Testis (tissue), 3 donors: ENCODE measurements around the gene SERTAD1. TPM values are rescaled to one million over a fixed set of nuclear protein-coding genes. Genes with fewer than 3 reads are reported as not detected.

ENCODE experiments used
- DNase-seq: peaks from one replicate; pipeline ENCODE4 v3.0.0-alpha.2; 2019
- H3K27ac ChIP-seq, 2 donors: fragments of 200-600 bp; sonication (generic); one replicate each; pipeline ENCODE4 v1.5.1; 2019
- H3K27me3 ChIP-seq: fragments of 200-600 bp; sonication (generic); one replicate; pipeline ENCODE4 v1.5.1; 2019
- H3K36me3 ChIP-seq: fragments of 200-600 bp; sonication (generic); one replicate; pipeline ENCODE4 v1.5.1; 2017; ENCODE audit warnings: low read depth; ENCODE audit errors: missing control alignments
- H3K4me1 ChIP-seq: fragments of 200-600 bp; sonication (generic); one replicate; pipeline ENCODE4 v1.5.1; 2019
- H3K4me3 ChIP-seq, 2 donors: fragments of 200-600 bp; sonication (generic); one replicate each; pipeline ENCODE4 v1.5.1; 2017 to 2019
- H3K9me3 ChIP-seq: fragments of 200-600 bp; sonication (generic); one replicate; pipeline ENCODE4 v1.5.1; 2017
- POLR2A ChIP-seq: fragments of 450-650 bp; IDR thresholded peaks from one replicate; pipeline ENCODE4 v1.6.1; 2017; ENCODE audit warnings: antibody characterized with exemption, mild to moderate bottlenecking, moderate library complexity
- WGBS, 2 donors: methylation state at CpG; one replicate each; pipeline ENCODE4 v1.1.5; 2018; 5-methylcytosine and 5-hydroxymethylcytosine counted together
- intact Hi-C: fragments of 100-400 bp; cut with DNase I; formaldehyde crosslinking; loops from one replicate; pipeline ENCODE4 v1.15.1; 2023; ENCODE audit warnings: low total_unique reads
- polyA plus RNA-seq: library from polyadenylated mRNA; stranded (reverse); fragments of 350-450 nt; fragmentation: Illumina TruSeq; extraction: RNeasy Lipid Tissue Mini Kit (QIAGEN cat#74804); gene quantifications from one replicate; pipeline ENCODE4 v1.2.3, GENCODE V29; 2014; ENCODE audit warnings: low read depth, low replicate concordance; ENCODE audit not compliant: insufficient read depth
- total RNA-seq, 2 donors: library from RNA; depleted of rRNA; stranded (reverse); fragments of >200 nt; gene quantifications; one replicate each; pipeline ENCODE4 v1.2.3, GENCODE V29; 2016
- TF ChIP-seq, protein P1 (sequence below), 3 experiments: fragments of 450-650 bp in 2 of 3; fragments of 200-600 bp in 1 of 3; sonication (generic) in 1 of 3; IDR thresholded peaks; one replicate each; pipeline ENCODE4 v1.5.1; 2016 to 2019; ENCODE audit warnings: antibody characterized with exemption in 3 of 3, mild to moderate bottlenecking in 2 of 3, moderate library complexity in 1 of 3

SERTAD1 gene
- total and polyA plus RNA-seq, 3 donors from 2014 or later, result 8.3 to 10.9 (median 8.6) TPM

DNA sequence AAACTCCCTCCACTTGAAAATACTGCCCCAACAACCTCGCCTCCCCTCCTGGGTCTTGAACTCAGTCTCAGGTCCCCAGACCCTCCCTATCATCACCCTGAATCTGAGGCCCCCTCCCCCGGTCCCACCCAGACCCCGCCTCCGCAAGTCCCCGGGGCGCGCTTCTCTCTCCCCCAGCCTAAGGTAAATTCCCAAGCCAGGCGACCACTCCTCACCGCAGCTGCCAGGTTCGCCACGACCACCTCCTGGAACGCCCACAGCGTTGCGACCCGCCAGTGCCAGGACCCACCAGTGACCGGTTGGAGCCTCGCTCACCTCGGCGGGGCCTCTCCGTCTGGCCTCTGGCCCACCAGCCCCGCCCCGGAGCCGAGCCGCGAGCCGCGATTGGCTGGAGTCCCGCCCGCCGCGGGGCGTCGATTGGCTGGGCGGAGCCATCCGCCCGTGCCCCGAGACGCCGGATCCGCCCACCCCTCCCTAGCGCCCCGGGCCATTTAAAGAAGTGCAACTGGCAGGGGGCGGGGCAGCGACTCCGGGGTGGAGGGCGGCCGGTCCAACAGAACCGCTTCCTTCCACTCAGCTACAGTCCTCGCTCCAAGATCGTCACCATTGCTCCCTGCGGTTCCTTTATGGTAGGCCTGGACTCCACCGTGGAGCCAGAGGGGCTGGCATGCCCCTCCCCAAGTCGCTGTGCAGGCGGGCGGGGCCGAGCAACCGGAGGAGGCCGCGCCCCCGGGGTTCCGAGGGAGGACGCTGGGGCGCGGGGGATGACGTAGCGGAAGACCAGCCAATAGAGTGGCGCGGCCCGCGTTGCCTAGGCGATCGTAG, 18.4 kb upstream of the SERTAD1 start, which contains the start of gene SERTAD3:
Gene SERTAD3, minus strand, starts transcription at position 336 of the 825 bp plus-strand sequence. CDS start 2,255 bp downstream, outside the sequence.
- whole genome bisulfite sequencing, 2 donors, result 0% methylated on average over 4 to 56 of the region's 72 CpGs
- TF ChIP-seq, protein P1, sequence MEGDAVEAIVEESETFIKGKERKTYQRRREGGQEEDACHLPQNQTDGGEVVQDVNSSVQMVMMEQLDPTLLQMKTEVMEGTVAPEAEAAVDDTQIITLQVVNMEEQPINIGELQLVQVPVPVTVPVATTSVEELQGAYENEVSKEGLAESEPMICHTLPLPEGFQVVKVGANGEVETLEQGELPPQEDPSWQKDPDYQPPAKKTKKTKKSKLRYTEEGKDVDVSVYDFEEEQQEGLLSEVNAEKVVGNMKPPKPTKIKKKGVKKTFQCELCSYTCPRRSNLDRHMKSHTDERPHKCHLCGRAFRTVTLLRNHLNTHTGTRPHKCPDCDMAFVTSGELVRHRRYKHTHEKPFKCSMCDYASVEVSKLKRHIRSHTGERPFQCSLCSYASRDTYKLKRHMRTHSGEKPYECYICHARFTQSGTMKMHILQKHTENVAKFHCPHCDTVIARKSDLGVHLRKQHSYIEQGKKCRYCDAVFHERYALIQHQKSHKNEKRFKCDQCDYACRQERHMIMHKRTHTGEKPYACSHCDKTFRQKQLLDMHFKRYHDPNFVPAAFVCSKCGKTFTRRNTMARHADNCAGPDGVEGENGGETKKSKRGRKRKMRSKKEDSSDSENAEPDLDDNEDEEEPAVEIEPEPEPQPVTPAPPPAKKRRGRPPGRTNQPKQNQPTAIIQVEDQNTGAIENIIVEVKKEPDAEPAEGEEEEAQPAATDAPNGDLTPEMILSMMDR (IDR thresholded peaks at IDR 0.05), result no peak
- peak; percentile 94 for TF ChIP-seq POLR2A
- Histone ChIP-seq H3K9me3 (no peaks in the 10 kb centered on the region), H3K36me3 (no peaks in the 10 kb centered on the region), H3K4me3 (peak within 1 kb of the TSS; percentile 85 to 92), H3K27ac (peak within 1 kb of the TSS; percentile 92 to 100), H3K27me3 (no peaks in the 10 kb centered on the region), H3K4me1 (peaks cover 23% of the 10 kb centered on the region)
- intact Hi-C loops, result no loop called here
- peak; percentile 98 for DNase-seq

DNA sequence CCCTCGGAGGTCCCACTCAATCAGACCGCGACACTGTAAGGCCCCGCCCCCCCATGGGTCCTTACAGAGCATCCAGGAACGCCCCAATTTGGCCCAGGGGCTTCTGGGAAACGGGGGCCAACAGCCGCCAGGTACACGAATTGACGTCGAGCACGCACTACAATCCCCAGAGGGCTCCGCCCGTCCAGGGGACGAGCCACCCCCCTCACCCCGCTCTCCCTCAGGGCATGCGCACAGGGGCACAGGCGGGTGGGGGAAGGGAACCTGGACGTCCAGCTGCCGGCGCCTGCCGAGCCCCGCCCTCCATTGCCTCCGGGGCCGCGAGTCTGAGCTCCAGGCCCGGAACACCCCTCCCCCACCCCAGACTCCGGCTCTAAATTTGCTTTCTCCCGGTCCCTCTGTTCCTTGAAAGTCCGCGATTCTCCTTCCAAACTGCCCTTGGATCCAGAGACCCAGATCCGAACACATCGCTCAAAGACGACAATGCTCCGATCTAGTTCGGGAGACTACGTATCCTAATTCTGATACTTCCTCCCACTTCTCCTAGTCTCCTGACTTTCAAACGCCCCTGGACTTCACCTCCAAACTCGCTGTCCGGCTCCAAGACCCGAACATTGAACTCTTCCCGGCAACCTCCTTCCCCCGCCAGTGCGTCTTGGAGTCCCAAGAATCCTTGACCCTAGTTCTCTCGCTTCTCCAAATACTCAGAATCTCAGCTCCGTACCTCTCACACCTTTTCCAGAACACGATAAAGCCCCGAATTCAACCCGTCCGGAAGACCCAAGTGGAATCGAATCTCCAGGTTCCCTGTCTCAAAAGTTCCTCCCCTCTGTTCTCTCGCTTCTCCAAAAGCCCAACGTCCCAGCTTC, 17.6 kb upstream of the SERTAD1 start:
- Histone ChIP-seq H3K4me1 (peaks cover 23% of the 10 kb centered on the region), H3K27me3 (no peaks in the 10 kb centered on the region), H3K36me3 (no peaks in the 10 kb centered on the region), H3K9me3 (no peaks in the 10 kb centered on the region), H3K4me3 (peak overlapping the region; percentile 85 to 92), H3K27ac (peak overlapping the region; percentile 92 to 100)
- intact Hi-C loops, result no loop called here
- DNase-seq, result peak; percentile 100
- 0 to 1% methylated on average over 31 to 50 of the region's 52 CpGs for WGBS, 2 donors
- TF ChIP-seq, protein P1 (IDR thresholded peaks at IDR 0.05), result no peak
- peak; percentile 23 for TF ChIP-seq POLR2A

DNA sequence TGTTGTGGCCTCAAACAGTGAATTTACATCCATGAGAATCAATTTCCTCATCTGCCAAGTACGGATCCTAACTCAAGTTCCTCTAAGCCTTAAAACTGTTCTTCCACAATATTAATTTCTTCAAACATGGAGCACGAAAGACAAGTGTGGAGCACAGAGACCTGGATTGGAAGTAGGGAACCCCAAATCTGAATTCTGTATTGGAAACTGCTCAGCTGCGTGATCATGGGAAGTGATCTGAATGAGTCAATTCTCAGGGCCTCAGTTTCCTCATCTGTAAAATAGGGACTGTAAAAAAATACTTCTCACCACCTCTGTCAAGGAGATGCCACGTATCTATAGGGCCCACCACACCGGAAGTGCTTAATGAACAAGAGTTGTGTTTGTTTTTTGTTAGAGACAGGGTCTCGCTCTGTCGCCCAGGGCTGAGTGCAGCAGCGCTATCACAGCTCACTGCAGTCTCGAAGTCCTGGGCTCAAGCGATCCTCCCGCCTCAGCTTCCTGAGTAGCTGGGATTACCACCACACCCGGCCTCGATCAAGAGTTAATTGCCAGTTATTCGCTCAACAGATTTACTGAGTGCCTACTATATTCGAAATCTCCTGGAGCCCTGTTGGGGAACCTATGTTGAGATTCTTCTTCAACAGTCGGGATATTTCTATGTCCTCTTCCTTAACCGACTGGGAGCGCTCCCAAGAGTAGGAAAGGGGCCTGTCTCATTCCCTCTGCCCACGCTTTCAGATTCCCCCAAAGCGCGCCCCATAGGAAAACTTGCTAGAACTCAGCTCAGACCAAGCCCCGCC, 16.7 kb upstream of the SERTAD1 start:
- Histone ChIP-seq H3K4me1 (peaks cover 23% of the 10 kb centered on the region), H3K27ac (peak overlapping the region; percentile 92 to 100), H3K4me3 (peak overlapping the region; percentile 85 to 92), H3K27me3 (no peaks in the 10 kb centered on the region), H3K9me3 (no peaks in the 10 kb centered on the region), H3K36me3 (no peaks in the 10 kb centered on the region)
- intact Hi-C loops, result no loop called here
- TF ChIP-seq, protein P1 (IDR thresholded peaks at IDR 0.05), result no peak
- TF ChIP-seq POLR2A, result no peak
- DNase-seq, result no peak
- WGBS, 2 donors, result 10 to 14% methylated on average over 22 of the region's 22 CpGs

- intact Hi-C loops, result no loop called here
- peak overlapping the region in 1 of 2 donors; percentile 100 for H3K27ac ChIP-seq
- H3K4me1 ChIP-seq, result peaks cover 23% of the 10 kb centered on the region
- H3K9me3 ChIP-seq, result no peaks in the 10 kb centered on the region
- H3K4me3 ChIP-seq, result no peak overlapping the region
- H3K36me3 ChIP-seq, result no peaks in the 10 kb centered on the region
- H3K27me3 ChIP-seq, result no peaks in the 10 kb centered on the region
- TF ChIP-seq, protein P1 (IDR thresholded peaks at IDR 0.05), result no peak
- no peak for TF ChIP-seq POLR2A
- DNase-seq, result no peak
- WGBS, 2 donors, result 49 to 61% methylated on average over 11 of the region's 11 CpGs
Measured at GRCh38 chr19:40441719-40442253, 16.0 kb upstream of the SERTAD1 start.
